A549 (cell line): ENCODE measurements around the gene TRMU. TPM values are rescaled to one million over a fixed set of nuclear protein-coding genes. Genes with fewer than 3 reads are reported as not detected.

Source experiments
- ATAC-seq, 2 experiments: fragments of 200-7000 bp in 1 of 2; fragments of >200 bp in 1 of 2; cut with Nextera tagmentation in 1 of 2; cut with Tn5 transposase in 1 of 2; 3 replicates each; pipeline versions ENCODE4 v1.8.0 to v1.9.1; 2018 to 2020; ENCODE audit warnings: mild to moderate bottlenecking in 1 of 2, moderate library complexity in 1 of 2
- CTCF ChIA-PET: fragments of 300-600 bp; sonication (Branson Sonifier 250); formaldehyde crosslinking; extraction: SDS; loops from one replicate; lab custom pipeline; 2021; ENCODE audit warnings: antibody characterized with exemption, inconsistent platforms; lab: Yijun Ruan, JAX
- POLR2A ChIA-PET: fragments of 350-600 bp; formaldehyde crosslinking; extraction: SDS; loops from one replicate; lab custom pipeline; 2021; ENCODE audit warnings: antibody characterized with exemption, inconsistent platforms; lab: Yijun Ruan, JAX
- DNase-seq, 2 experiments: peaks; one replicate each; pipeline versions ENCODE4 v3.0.0 to v3.0.0-alpha.2; 2011 to 2016; ENCODE audit warnings: low read depth in 1 of 2, low spot score in 1 of 2
- FAIRE-seq: peaks from 2 replicates; lab custom pipeline; 2011; peaks lifted over from hg19 to GRCh38; lab: Jason Lieb, UNC
- H3K27ac ChIP-seq, 2 experiments: fragments of >200 bp; sonication (Bioruptor Twin); formaldehyde crosslinking; 3 replicates each; pipeline ENCODE4 v1.5.1; 2016 to 2017
- H3K4me1 ChIP-seq: fragments of >200 bp; sonication (Bioruptor Twin); formaldehyde crosslinking; 3 replicates; pipeline ENCODE4 v1.6.1; 2016
- H3K4me2 ChIP-seq: fragments of >200 bp; sonication (Bioruptor Twin); formaldehyde crosslinking; 3 replicates; pipeline ENCODE4 v1.6.1; 2016
- H3K4me3 ChIP-seq: fragments of >200 bp; sonication (Bioruptor Twin); formaldehyde crosslinking; 3 replicates; pipeline ENCODE4 v1.5.1; 2016
- H3K9me3 ChIP-seq: fragments of >200 bp; sonication (Bioruptor Twin); formaldehyde crosslinking; 3 replicates; pipeline ENCODE4 v1.6.1; 2016
- BHLHE40 ChIP-seq: IDR thresholded peaks from 2 replicates; pipeline ENCODE4 v1.6.1; 2012; ENCODE audit warnings: low read depth, low read length, inconsistent platforms
- CBX8 ChIP-seq: fragments of 200-600 bp; sonication (generic); IDR thresholded peaks from 2 replicates; pipeline ENCODE4 v1.6.1; 2016
- CHD2 ChIP-seq: fragments of 150-350 bp; IDR thresholded peaks from 2 replicates; pipeline ENCODE4 v1.6.1; 2014; ENCODE audit warnings: low read length; ENCODE audit not compliant: partially characterized antibody
- ESRRA ChIP-seq: fragments of 150-350 bp; IDR thresholded peaks from 2 replicates; pipeline ENCODE4 v1.6.1; 2014; ENCODE audit warnings: mild to moderate bottlenecking, low read length, borderline replicate concordance
- FOSL2 ChIP-seq, 2 experiments: fragments of 450-650 bp in 1 of 2; fragments of >200 bp in 1 of 2; sonication (Bioruptor Twin) in 1 of 2; formaldehyde crosslinking; IDR thresholded peaks; 2 replicates each; pipeline versions ENCODE4 v1.5.0 to v1.6.1; 2016 to 2020; ENCODE audit warnings: mild to moderate bottlenecking in 1 of 2, moderate library complexity in 1 of 2
- FOXS1 ChIP-seq: fragments of 250-450 bp; sonication (Bioruptor Pico); IDR thresholded peaks from 2 replicates; pipeline ENCODE4 v1.5.0; 2020; ENCODE audit warnings: mild to moderate bottlenecking, moderate library complexity
- JUN ChIP-seq, 2 experiments: fragments of >200 bp; sonication (Bioruptor Twin); formaldehyde crosslinking; IDR thresholded peaks; 2 replicates in 1 of 2; 3 replicates in 1 of 2; pipeline ENCODE4 v1.6.1; 2016 to 2017
- KDM5A ChIP-seq: fragments of 200-600 bp; sonication (generic); IDR thresholded peaks from 2 replicates; pipeline ENCODE4 v1.6.1; 2016; ENCODE audit warnings: antibody characterized with exemption, mild to moderate bottlenecking
- MYC ChIP-seq: IDR thresholded peaks from 2 replicates; pipeline ENCODE4 v1.6.1; 2012; ENCODE audit warnings: mild to moderate bottlenecking, inconsistent platforms, low read length, improper control_type of control experiment, borderline replicate concordance
- NFE2L2 ChIP-seq: fragments of 150-350 bp; conservative IDR thresholded peaks from 2 replicates; pipeline ENCODE4 v1.6.1; 2014; ENCODE audit warnings: low read length
- NPAS2 ChIP-seq: fragments of 250-450 bp; sonication (Bioruptor Pico); IDR thresholded peaks from 2 replicates; pipeline ENCODE4 v1.8.0; 2022; ENCODE audit warnings: mild to moderate bottlenecking, moderate library complexity, borderline replicate concordance
- PHF8 ChIP-seq: fragments of 200-600 bp; sonication (generic); IDR thresholded peaks from 2 replicates; pipeline ENCODE4 v1.6.1; 2016; ENCODE audit warnings: low read depth, mild to moderate bottlenecking, antibody characterized with exemption, moderate library complexity, borderline replicate concordance
- RNF2 ChIP-seq: fragments of 200-600 bp; sonication (generic); IDR thresholded peaks from 2 replicates; pipeline ENCODE4 v1.6.1; 2016; ENCODE audit warnings: low read depth, mild to moderate bottlenecking, antibody characterized with exemption, moderate library complexity, borderline replicate concordance
- SMC3 ChIP-seq: fragments of >200 bp; sonication (Bioruptor Twin); formaldehyde crosslinking; IDR thresholded peaks from 3 replicates; pipeline ENCODE4 v1.6.1; 2018; ENCODE audit warnings: inconsistent platforms
- SREBF2 ChIP-seq: fragments of 450-650 bp; IDR thresholded peaks from 2 replicates; pipeline ENCODE4 v1.6.1; 2014; ENCODE audit warnings: mild to moderate bottlenecking, moderate library complexity
- TFCP2L1 ChIP-seq: fragments of 250-450 bp; sonication (Bioruptor Pico); IDR thresholded peaks from 2 replicates; pipeline ENCODE4 v1.5.0; 2021; ENCODE audit warnings: mild to moderate bottlenecking
- TP53 ChIP-seq: fragments of 250-450 bp; sonication (Bioruptor Pico); IDR thresholded peaks from 2 replicates; pipeline ENCODE4 v1.5.0; 2021; ENCODE audit warnings: mild to moderate bottlenecking, moderate library complexity
- ZC3H11A ChIP-seq: fragments of 450-650 bp; IDR thresholded peaks from 2 replicates; pipeline ENCODE4 v1.6.1; 2014; ENCODE audit warnings: antibody characterized with exemption, mild to moderate bottlenecking
- WGBS: methylation state at CpG from one replicate; pipeline ENCODE4 v1.1.6; 2017; ENCODE audit errors: missing lambda C conversion rate; 5-methylcytosine and 5-hydroxymethylcytosine counted together
- polyA plus RNA-seq, 4 experiments: library from polyadenylated mRNA; depleted of rRNA in 3 of 4; stranded (reverse); fragments of >200 nt; fragmentation: RNase III in 1 of 4; extraction: RNeasy Plus Mini Kit Qiagen cat#74134 plus additional on column Dnase treatment in 1 of 4; gene quantifications; 2 replicates in 3 of 4; 3 replicates in 1 of 4; pipeline ENCODE4 v1.2.3, GENCODE V29; 2011 to 2017
- TF ChIP-seq, protein P1 (sequence below): IDR thresholded peaks from 2 replicates; pipeline ENCODE4 v1.6.1; 2012
- TF ChIP-seq, protein P2 (sequence below): fragments of >200 bp; sonication (Bioruptor Twin); formaldehyde crosslinking; IDR thresholded peaks from 3 replicates; pipeline ENCODE4 v1.5.1; 2016
- TF ChIP-seq, protein P3 (sequence below): fragments of 200-600 bp; sonication (generic); IDR thresholded peaks from 2 replicates; pipeline ENCODE4 v1.6.1; 2016; ENCODE audit warnings: antibody characterized with exemption, mild to moderate bottlenecking, moderate library complexity
- TF ChIP-seq, protein P4 (sequence below): IDR thresholded peaks from 2 replicates; pipeline ENCODE4 v1.6.1; 2012; ENCODE audit warnings: low read depth, borderline replicate concordance
- TF ChIP-seq, protein P5 (sequence below): fragments of 250-450 bp; sonication (Bioruptor Pico); IDR thresholded peaks from 2 replicates; pipeline ENCODE4 v1.5.0; 2020; ENCODE audit warnings: low read depth, mild to moderate bottlenecking, moderate library complexity

TRMU gene
- polyA plus RNA-seq, 2 of the 4 experiments (the other 2 are of a cell fraction) = 33.4 to 44.1 TPM

DNA sequence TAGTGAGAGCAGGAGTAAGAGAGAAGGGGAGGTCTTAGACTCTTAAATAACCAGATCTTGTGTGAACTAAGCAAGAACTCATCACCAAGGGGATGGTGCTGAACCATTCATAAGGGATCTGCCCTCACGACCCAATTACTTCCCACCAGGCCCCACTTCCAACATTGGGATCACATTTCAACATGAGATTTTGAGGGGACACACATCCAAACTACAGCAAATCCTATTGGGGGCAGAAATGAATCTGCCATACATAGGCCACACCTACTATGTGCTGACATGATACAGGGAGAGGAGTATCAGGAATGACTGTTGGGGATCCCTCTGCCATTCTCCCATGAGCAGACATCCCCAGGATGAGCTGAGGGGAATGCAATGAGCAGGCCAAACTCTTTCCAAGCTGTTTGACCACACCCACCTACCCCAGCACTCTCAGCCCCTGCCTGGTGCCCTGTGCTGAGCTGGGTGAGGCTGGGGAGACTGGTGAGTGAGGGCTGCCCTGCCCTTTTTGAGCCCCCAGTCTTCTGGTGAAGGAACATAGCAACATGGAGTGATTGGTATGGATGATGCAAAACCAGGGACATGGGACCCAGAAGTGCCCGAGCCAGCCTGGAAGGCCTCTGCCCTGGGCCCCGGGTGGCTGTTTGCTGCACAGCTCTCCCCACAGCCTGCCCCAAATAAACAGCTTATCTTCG lies 40.1 kb upstream of the TRMU start:
- Histone ChIP-seq H3K27ac (peak overlapping the region; percentile 84 to 95; a peak in 5 of 6 replicates), H3K4me1 (peaks cover 11% of the 10 kb centered on the region; the same call in 2 of the 3 replicates), H3K4me2 (peak overlapping the region; percentile 97), H3K4me3 (peak overlapping the region; percentile 92; the same call in 2 of the 3 replicates), H3K9me3 (no peaks in the 10 kb centered on the region)
- 76% methylated on average over 4 of the region's 4 CpGs for WGBS
- FAIRE-seq (no peak), ATAC-seq (no peak), DNase-seq (no peak)
- TF ChIP-seq, protein P1, sequence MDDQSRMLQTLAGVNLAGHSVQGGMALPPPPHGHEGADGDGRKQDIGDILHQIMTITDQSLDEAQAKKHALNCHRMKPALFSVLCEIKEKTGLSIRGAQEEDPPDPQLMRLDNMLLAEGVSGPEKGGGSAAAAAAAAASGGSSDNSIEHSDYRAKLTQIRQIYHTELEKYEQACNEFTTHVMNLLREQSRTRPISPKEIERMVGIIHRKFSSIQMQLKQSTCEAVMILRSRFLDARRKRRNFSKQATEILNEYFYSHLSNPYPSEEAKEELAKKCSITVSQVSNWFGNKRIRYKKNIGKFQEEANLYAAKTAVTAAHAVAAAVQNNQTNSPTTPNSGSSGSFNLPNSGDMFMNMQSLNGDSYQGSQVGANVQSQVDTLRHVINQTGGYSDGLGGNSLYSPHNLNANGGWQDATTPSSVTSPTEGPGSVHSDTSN = no peak
- ChIA-PET POLR2A (no interaction called here), CTCF (interaction anchor here (0.8 to 1.7 kb wide), 4 partner anchors 15 to 301 kb away, joined by 3 to 9 read pairs (median 4); no protein-coding TSS in a partner anchor)

DNA sequence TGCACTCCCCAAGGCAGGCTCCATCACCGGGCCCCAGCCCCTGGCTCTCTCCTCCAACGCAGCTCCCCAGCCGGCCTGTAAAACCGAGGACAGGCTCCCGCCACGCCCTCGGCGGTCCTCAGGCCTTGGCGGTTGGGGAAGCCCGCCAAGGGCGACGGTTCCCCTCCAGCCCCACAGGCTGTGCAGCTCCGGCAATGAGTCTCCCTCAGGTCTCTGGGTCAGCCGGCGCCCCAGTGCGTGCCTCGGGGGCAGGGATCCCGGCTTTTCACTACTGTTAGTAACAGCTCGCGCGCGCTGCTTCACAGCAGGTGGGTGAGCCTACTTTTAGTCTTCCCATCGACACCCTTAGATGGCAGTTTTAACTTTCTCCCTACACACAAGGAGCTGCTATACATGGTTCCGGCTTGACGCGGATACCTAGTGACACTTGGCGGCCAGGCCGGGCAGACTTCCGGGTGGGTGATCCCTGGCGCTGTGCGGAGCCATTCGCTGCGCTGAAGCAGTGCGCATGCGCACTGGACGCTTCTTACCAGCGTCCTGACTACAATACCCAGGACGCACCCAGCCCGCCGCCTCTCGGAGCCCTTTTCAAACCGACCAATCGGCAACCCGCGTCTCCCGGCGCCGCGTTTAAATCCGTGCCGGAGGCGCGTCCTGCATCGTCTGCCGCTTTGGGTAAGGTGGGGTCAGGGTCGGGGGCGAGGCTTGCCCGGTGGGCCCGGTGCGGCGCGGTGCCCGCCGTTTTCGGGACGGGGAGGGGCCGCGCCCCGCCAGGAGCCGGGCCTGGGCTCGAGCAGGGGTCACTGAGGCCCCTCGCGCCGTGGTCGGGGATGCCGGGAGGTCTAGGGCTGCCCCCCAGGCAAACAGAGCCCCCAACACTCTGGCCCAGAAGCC lies 39.0 kb upstream of the TRMU start, which contains the start of gene GTSE1:
Gene GTSE1, plus strand, starts transcription at position 614 of the 894 bp plus-strand sequence. CDS start 531 bp downstream, outside the sequence.
- ATAC-seq (peak; percentile 95 to 99), FAIRE-seq (no peak), DNase-seq (peak; percentile 95 to 96)
- Histone ChIP-seq H3K4me3 (peak within 1 kb of the TSS; percentile 92), H3K4me2 (peak within 1 kb of the TSS; percentile 97), H3K9me3 (no peaks in the 10 kb centered on the region), H3K27ac (peak within 1 kb of the TSS; percentile 84 to 95), H3K4me1 (peaks cover 11% of the 10 kb centered on the region; the same call in 2 of the 3 replicates)
- ChIA-PET CTCF (interaction anchor here (0.8 to 1.7 kb wide), 5 partner anchors 14 to 302 kb away, joined by 3 to 9 read pairs (median 4); no protein-coding TSS in a partner anchor), POLR2A (interaction anchor here (0.7 kb wide), 1 partner anchor 18 kb away, joined by 3 read pairs; no protein-coding TSS in a partner anchor)
- 11% methylated on average over 13 of the region's 76 CpGs for WGBS
- no peak for TF ChIP-seq ESRRA
- peak; percentile 73 for TF ChIP-seq KDM5A
- TF ChIP-seq FOXS1 (CRISPR knock-in tag) = no peak
- TF ChIP-seq TP53 = no peak
- TF ChIP-seq, protein P2, sequence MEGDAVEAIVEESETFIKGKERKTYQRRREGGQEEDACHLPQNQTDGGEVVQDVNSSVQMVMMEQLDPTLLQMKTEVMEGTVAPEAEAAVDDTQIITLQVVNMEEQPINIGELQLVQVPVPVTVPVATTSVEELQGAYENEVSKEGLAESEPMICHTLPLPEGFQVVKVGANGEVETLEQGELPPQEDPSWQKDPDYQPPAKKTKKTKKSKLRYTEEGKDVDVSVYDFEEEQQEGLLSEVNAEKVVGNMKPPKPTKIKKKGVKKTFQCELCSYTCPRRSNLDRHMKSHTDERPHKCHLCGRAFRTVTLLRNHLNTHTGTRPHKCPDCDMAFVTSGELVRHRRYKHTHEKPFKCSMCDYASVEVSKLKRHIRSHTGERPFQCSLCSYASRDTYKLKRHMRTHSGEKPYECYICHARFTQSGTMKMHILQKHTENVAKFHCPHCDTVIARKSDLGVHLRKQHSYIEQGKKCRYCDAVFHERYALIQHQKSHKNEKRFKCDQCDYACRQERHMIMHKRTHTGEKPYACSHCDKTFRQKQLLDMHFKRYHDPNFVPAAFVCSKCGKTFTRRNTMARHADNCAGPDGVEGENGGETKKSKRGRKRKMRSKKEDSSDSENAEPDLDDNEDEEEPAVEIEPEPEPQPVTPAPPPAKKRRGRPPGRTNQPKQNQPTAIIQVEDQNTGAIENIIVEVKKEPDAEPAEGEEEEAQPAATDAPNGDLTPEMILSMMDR = no peak; the same call in 2 of the 3 replicates
- TF ChIP-seq NPAS2 (CRISPR knock-in tag) = no peak
- TF ChIP-seq, protein P3, sequence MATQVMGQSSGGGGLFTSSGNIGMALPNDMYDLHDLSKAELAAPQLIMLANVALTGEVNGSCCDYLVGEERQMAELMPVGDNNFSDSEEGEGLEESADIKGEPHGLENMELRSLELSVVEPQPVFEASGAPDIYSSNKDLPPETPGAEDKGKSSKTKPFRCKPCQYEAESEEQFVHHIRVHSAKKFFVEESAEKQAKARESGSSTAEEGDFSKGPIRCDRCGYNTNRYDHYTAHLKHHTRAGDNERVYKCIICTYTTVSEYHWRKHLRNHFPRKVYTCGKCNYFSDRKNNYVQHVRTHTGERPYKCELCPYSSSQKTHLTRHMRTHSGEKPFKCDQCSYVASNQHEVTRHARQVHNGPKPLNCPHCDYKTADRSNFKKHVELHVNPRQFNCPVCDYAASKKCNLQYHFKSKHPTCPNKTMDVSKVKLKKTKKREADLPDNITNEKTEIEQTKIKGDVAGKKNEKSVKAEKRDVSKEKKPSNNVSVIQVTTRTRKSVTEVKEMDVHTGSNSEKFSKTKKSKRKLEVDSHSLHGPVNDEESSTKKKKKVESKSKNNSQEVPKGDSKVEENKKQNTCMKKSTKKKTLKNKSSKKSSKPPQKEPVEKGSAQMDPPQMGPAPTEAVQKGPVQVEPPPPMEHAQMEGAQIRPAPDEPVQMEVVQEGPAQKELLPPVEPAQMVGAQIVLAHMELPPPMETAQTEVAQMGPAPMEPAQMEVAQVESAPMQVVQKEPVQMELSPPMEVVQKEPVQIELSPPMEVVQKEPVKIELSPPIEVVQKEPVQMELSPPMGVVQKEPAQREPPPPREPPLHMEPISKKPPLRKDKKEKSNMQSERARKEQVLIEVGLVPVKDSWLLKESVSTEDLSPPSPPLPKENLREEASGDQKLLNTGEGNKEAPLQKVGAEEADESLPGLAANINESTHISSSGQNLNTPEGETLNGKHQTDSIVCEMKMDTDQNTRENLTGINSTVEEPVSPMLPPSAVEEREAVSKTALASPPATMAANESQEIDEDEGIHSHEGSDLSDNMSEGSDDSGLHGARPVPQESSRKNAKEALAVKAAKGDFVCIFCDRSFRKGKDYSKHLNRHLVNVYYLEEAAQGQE = no peak
- no peak for TF ChIP-seq BHLHE40
- TF ChIP-seq, protein P4, sequence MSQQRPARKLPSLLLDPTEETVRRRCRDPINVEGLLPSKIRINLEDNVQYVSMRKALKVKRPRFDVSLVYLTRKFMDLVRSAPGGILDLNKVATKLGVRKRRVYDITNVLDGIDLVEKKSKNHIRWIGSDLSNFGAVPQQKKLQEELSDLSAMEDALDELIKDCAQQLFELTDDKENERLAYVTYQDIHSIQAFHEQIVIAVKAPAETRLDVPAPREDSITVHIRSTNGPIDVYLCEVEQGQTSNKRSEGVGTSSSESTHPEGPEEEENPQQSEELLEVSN = 0 out of 2 replicates have a peak, but pooled peaks have one; percentile 22
- no peak for TF ChIP-seq CBX8
- no peak for TF ChIP-seq FOSL2 (IDR thresholded peaks at IDR 0.05)
- no peak for TF ChIP-seq FOSL2 (CRISPR knock-in tag; IDR thresholded peaks at IDR 0.05)
- TF ChIP-seq NFE2L2 = no peak
- TF ChIP-seq TFCP2L1 (CRISPR knock-in tag) = no peak
- no peak for TF ChIP-seq MYC
- peak; percentile 16; the same call in 1 of the 3 replicates for TF ChIP-seq SMC3
- TF ChIP-seq, protein P1 = no peak
- peak; percentile 23; the same call in 1 of the 2 replicates for TF ChIP-seq PHF8
- TF ChIP-seq, protein P5, sequence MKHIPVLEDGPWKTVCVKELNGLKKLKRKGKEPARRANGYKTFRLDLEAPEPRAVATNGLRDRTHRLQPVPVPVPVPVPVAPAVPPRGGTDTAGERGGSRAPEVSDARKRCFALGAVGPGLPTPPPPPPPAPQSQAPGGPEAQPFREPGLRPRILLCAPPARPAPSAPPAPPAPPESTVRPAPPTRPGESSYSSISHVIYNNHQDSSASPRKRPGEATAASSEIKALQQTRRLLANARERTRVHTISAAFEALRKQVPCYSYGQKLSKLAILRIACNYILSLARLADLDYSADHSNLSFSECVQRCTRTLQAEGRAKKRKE (CRISPR knock-in tag) = no peak
- TF ChIP-seq JUN (IDR thresholded peaks at IDR 0.05) = peak in 1 of 2 experiments; percentile 36; a peak in 1 of 5 replicates
- no peak for TF ChIP-seq ZC3H11A
- no peak for TF ChIP-seq CHD2
- TF ChIP-seq SREBF2 = no peak
- no peak for TF ChIP-seq RNF2
